HepG2 (cell line): ENCODE results near the gene EDAR. TPM values are rescaled to one million over a fixed set of nuclear protein-coding genes. Genes with fewer than 3 reads are reported as not detected.
A peak's percentile ranks its signal among the peaks of the same experiment; 100 is the strongest.

Source experiments
- ATAC-seq: fragments of 200-7000 bp; cut with Tn5 transposase; 3 replicates; pipeline ENCODE4 v1.9.1; 2020; ENCODE audit warnings: mild to moderate bottlenecking, moderate library complexity
- BruUV-seq: library from RNA; stranded (reverse); fragments of 400-500 nt; replicated peaks from 2 replicates; lab custom pipeline; 2021; lab: Mats Ljungman, UMichigan
- CTCF ChIA-PET: fragments of 300-600 bp; formaldehyde crosslinking; extraction: SDS; loops from one replicate; lab custom pipeline; 2021; ENCODE audit warnings: low total read pairs, inconsistent platforms, low intra/inter-chr PET ratio; lab: Yijun Ruan, JAX
- POLR2A ChIA-PET: fragments of 350-600 bp; sonication (Branson Sonifier 250); formaldehyde crosslinking; loops from one replicate; lab custom pipeline; 2020; ENCODE audit warnings: antibody characterized with exemption, inconsistent platforms; lab: Yijun Ruan, JAX
- DNase-seq: peaks from one replicate; pipeline ENCODE4 v3.0.0-alpha.2; 2015; ENCODE audit warnings: low spot score
- FAIRE-seq: peaks from 3 replicates; lab custom pipeline; 2011; peaks lifted over from hg19 to GRCh38; lab: Jason Lieb, UNC
- H2AFZ ChIP-seq: one replicate; pipeline ENCODE4 v1.6.1; 2011; ENCODE audit warnings: low read length, inconsistent platforms
- H3K27ac ChIP-seq: fragments of 300-600 bp; 3 replicates; pipeline ENCODE4 v1.8.0; 2011; ENCODE audit warnings: mixed run types, mild to moderate bottlenecking, mixed read lengths, low read length, inconsistent platforms; ENCODE audit not compliant: insufficient read depth; ENCODE audit errors: extremely low read length
- H3K27me3 ChIP-seq, 2 experiments: fragments of 200-600 bp in 1 of 2; 2 replicates in 1 of 2; 3 replicates in 1 of 2; pipeline versions ENCODE4 v1.6.0 to v1.8.0; 2011; ENCODE audit warnings: low read length in 2 of 2, mild to moderate bottlenecking in 2 of 2, moderate library complexity in 2 of 2, inconsistent platforms in 1 of 2; ENCODE audit not compliant: insufficient read depth in 2 of 2, control insufficient read depth in 1 of 2
- H3K36me3 ChIP-seq, 2 experiments: fragments of 200-600 bp in 1 of 2; replicated peaks in 1 of 2; 2 replicates in 1 of 2; 3 replicates in 1 of 2; pipeline versions ENCODE4 v1.5.1 to v1.8.0; 2011; ENCODE audit warnings: low read length in 2 of 2, inconsistent platforms in 1 of 2; ENCODE audit not compliant: insufficient read depth in 2 of 2, control insufficient read depth in 1 of 2
- H3K4me1 ChIP-seq: 2 replicates; pipeline ENCODE4 v1.5.1; 2012; ENCODE audit warnings: low read length, inconsistent platforms; ENCODE audit not compliant: insufficient read depth
- H3K4me2 ChIP-seq: 2 replicates; pipeline ENCODE4 v1.6.0; 2011; ENCODE audit warnings: low read depth, low read length, inconsistent platforms
- H3K4me3 ChIP-seq, 3 experiments: fragments of 200-600 bp in 1 of 3; sonication (generic), shearing (Covaris generic) in 1 of 3; replicated peaks in 1 of 3; 2 replicates each; pipeline ENCODE4 v1.5.1; 2011 to 2016; ENCODE audit warnings: low read length in 3 of 3, inconsistent platforms in 2 of 3, low read depth in 2 of 3, mild to moderate bottlenecking in 2 of 3, control low read depth in 1 of 3, mixed read lengths in 1 of 3; ENCODE audit not compliant: insufficient read depth in 1 of 3
- H3K79me2 ChIP-seq: one replicate; pipeline ENCODE4 v1.6.1; 2011; ENCODE audit warnings: low read length, inconsistent platforms; ENCODE audit not compliant: insufficient read depth
- H3K9ac ChIP-seq: 2 replicates; pipeline ENCODE4 v1.6.0; 2011; ENCODE audit warnings: mild to moderate bottlenecking, low read depth, low read length, inconsistent platforms; ENCODE audit not compliant: insufficient read depth
- H3K9me3 ChIP-seq: 2 replicates; pipeline ENCODE4 v1.5.1; 2012; ENCODE audit warnings: mild to moderate bottlenecking, low read length
- H4K20me1 ChIP-seq: 2 replicates; pipeline ENCODE4 v1.6.0; 2011; ENCODE audit warnings: inconsistent platforms, mild to moderate bottlenecking, low read length, moderate library complexity; ENCODE audit not compliant: insufficient read depth
- ATF7 ChIP-seq, 2 experiments: fragments of 450-650 bp in 1 of 2; sonication (generic) in 1 of 2; formaldehyde crosslinking in 1 of 2; IDR thresholded peaks; 2 replicates each; pipeline versions ENCODE4 v1.4.0 to v1.6.1; 2016 to 2020; ENCODE audit warnings: antibody characterized with exemption in 1 of 2, mild to moderate bottlenecking in 1 of 2, missing genetic modification reagents in 1 of 2
- SRSF4 ChIP-seq: fragments of 200-400 bp; formaldehyde crosslinking; IDR thresholded peaks from one replicate; pipeline ENCODE4 v1.6.1; 2018; ENCODE audit warnings: mild to moderate bottlenecking, low read depth, low read length, moderate library complexity; ENCODE audit not compliant: poor library complexity, severe bottlenecking
- ZFP90 ChIP-seq: sonication (generic); formaldehyde crosslinking; IDR thresholded peaks from 2 replicates; pipeline ENCODE4 v1.8.0; 2022; ENCODE audit warnings: missing genetic modification reagents, mild to moderate bottlenecking, inconsistent platforms, borderline replicate concordance
- ZFY ChIP-seq: sonication (generic); formaldehyde crosslinking; IDR thresholded peaks from 2 replicates; pipeline ENCODE4 v1.4.0; 2020; ENCODE audit warnings: missing genetic modification reagents
- ZNF225 ChIP-seq: sonication (generic); formaldehyde crosslinking; IDR thresholded peaks from 2 replicates; pipeline ENCODE4 v1.4.0; 2020; ENCODE audit warnings: mild to moderate bottlenecking, missing genetic modification reagents
- WGBS: methylation state at CpG from one replicate; pipeline ENCODE4 v1.1.6; 2017; ENCODE audit warnings: low lambda C conversion rate; 5-methylcytosine and 5-hydroxymethylcytosine counted together
- in situ Hi-C: cut with HindIII; loops from 2 replicates; pipeline ENCODE4 v1.10.0; 2017; ENCODE audit warnings: low pct_unique_long_range_greater_than_20kb; ENCODE audit not compliant: extremely low pct_ligation_motif_present
- intact Hi-C: fragments of 100-400 bp; cut with micrococcal nuclease; formaldehyde crosslinking; loops from one replicate; pipeline ENCODE4 v1.10.0; 2022; ENCODE audit not compliant: unreplicated experiment
- polyA plus RNA-seq, 8 experiments: library from polyadenylated mRNA; depleted of rRNA in 3 of 8; stranded (reverse) in 7 of 8; unstranded in 1 of 8; fragments of >200 nt; fragmentation: Illumina TruSeq in 4 of 8; extraction: Trizol in 4 of 8; gene quantifications; 2 replicates each; pipeline versions ENCODE4 v1.2.1 to v1.2.3, GENCODE V29; 2011 to 2016; ENCODE audit warnings: low read depth in 4 of 8, missing spikeins in 1 of 8, mixed read lengths in 1 of 8; ENCODE audit not compliant: insufficient read depth in 1 of 8
- total RNA-seq, 5 experiments: library from RNA; depleted of rRNA; stranded (reverse); fragments of >200 nt; fragmentation: Illumina TruSeq; extraction: Trizol; gene quantifications; 2 replicates each; pipeline ENCODE4 v1.2.3, GENCODE V29; 2016; ENCODE audit warnings: low read depth in 1 of 5

EDAR gene
- total and polyA plus RNA-seq, 2 of the 13 experiments (the other 11 are each of a cell fraction or from before 2014, with no cell fraction given), result not detected

DNA sequence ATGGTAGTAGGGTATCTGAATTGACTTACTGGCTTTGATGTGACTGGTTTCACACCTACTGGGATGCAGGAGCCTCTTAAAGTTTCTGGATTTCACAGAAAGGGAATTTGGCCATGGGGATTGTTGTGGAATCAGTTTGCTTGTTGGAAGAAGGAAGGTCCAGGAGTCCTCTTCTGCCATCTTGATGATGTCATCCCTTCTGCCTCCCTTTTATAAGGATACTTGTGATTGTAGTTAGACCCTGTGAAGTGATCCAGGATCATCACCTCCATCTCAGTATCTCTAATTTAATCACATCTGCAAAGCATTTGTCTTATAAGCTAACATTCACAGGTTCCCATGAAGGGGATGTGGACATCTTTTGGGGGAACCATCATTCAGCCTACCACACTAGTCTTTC lies 123.0 kb downstream of the EDAR start:
- TF ChIP-seq SRSF4, result no peak
- peak; percentile 95 for TF ChIP-seq ATF7 (IDR thresholded peaks at IDR 0.05)
- no peak for TF ChIP-seq ATF7 (CRISPR knock-in tag; IDR thresholded peaks at IDR 0.05)
- Histone ChIP-seq H2AFZ (no peak overlapping the region), H3K4me1 (no peaks in the 10 kb centered on the region), H3K9me3 (peaks cover 19% of the 10 kb centered on the region), H3K27me3 (no peaks in the 10 kb centered on the region), H3K9ac (no peak overlapping the region), H3K36me3 (peaks cover 13 to 22% of the 10 kb centered on the region in 2 experiments; a peak in 4 of 5 replicates), H3K79me2 (no peaks in the 10 kb centered on the region), H3K4me3 (no peak overlapping the region), H4K20me1 (no peaks in the 10 kb centered on the region), H3K4me2 (no peak overlapping the region), H3K27ac (no peak overlapping the region)
- ATAC-seq (no peak), FAIRE-seq (no peak), DNase-seq (no peak)
- intact Hi-C loops, result no loop called here
- CTCF ChIA-PET, result no interaction called here
- POLR2A ChIA-PET, result no interaction called here
- in situ Hi-C loops, result no loop called here
- BruUV-seq, result no TSS peak

DNA sequence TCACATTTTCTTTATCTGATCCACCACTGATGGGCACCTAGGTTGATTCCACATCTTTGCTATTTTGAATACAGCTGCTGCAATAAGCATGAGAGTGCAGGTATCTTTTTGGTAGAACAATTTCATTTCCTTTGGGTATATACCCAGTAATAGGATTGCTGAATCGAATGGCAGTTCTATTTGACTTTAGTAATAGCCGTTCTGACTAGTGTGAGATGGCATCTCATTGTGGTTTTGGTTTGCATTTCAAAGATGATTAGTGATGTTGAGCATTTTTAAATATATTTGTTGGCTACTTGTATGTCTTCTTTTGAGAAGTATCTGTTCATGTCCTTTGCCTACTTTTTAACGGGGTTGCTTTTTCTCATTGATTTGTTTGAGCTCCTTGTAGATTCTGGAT lies 130.1 kb downstream of the EDAR start:
- H3K27me3 ChIP-seq, result no peaks in the 10 kb centered on the region
- in situ Hi-C loops, result no loop called here
- no peak overlapping the region for H3K4me2 ChIP-seq
- H3K9ac ChIP-seq, result no peak overlapping the region
- no peaks in the 10 kb centered on the region for H3K9me3 ChIP-seq
- ATAC-seq (no peak), DNase-seq (no peak), FAIRE-seq (no peak)
- no peak for TF ChIP-seq ZFY (CRISPR knock-in tag)
- no peak for TF ChIP-seq ZFP90 (CRISPR knock-in tag)
- TF ChIP-seq ZNF225, result no peak
- no TSS peak for BruUV-seq
- intact Hi-C loops, result no loop called here
- H3K36me3 ChIP-seq, result peaks cover 0 to 2% of the 10 kb centered on the region in 2 experiments; a peak in 2 of 5 replicates
- CTCF ChIA-PET, result no interaction called here
- H3K27ac ChIP-seq, result no peak overlapping the region
- H3K4me1 ChIP-seq, result no peaks in the 10 kb centered on the region
- WGBS, result 93% methylated on average over 3 of the region's 3 CpGs
- H3K4me3 ChIP-seq, result no peak overlapping the region
- H2AFZ ChIP-seq, result no peak overlapping the region
- no peaks in the 10 kb centered on the region for H3K79me2 ChIP-seq
- H4K20me1 ChIP-seq, result no peaks in the 10 kb centered on the region
- POLR2A ChIA-PET, result no interaction called here
